HepG2 (cell line): ENCODE results near the gene PDGFD. TPM values are rescaled to one million over a fixed set of nuclear protein-coding genes. Genes with fewer than 3 reads are reported as not detected.

Experiments used
- ATAC-seq: fragments of 200-7000 bp; cut with Tn5 transposase; 3 replicates; pipeline ENCODE4 v1.9.1; 2020; ENCODE audit warnings: mild to moderate bottlenecking, moderate library complexity
- BruUV-seq: library from RNA; stranded (reverse); fragments of 400-500 nt; replicated peaks from 2 replicates; lab custom pipeline; 2021; lab: Mats Ljungman, UMichigan
- CTCF ChIA-PET: fragments of 300-600 bp; formaldehyde crosslinking; extraction: SDS; loops from one replicate; lab custom pipeline; 2021; ENCODE audit warnings: low total read pairs, inconsistent platforms, low intra/inter-chr PET ratio; lab: Yijun Ruan, JAX
- POLR2A ChIA-PET: fragments of 350-600 bp; sonication (Branson Sonifier 250); formaldehyde crosslinking; loops from one replicate; lab custom pipeline; 2020; ENCODE audit warnings: antibody characterized with exemption, inconsistent platforms; lab: Yijun Ruan, JAX
- DNase-seq: peaks from one replicate; pipeline ENCODE4 v3.0.0-alpha.2; 2015; ENCODE audit warnings: low spot score
- FAIRE-seq: peaks from 3 replicates; lab custom pipeline; 2011; peaks lifted over from hg19 to GRCh38; lab: Jason Lieb, UNC
- H2AFZ ChIP-seq: one replicate; pipeline ENCODE4 v1.6.1; 2011; ENCODE audit warnings: low read length, inconsistent platforms
- H3K27ac ChIP-seq: fragments of 300-600 bp; 3 replicates; pipeline ENCODE4 v1.8.0; 2011; ENCODE audit warnings: mixed run types, mild to moderate bottlenecking, mixed read lengths, low read length, inconsistent platforms; ENCODE audit not compliant: insufficient read depth; ENCODE audit errors: extremely low read length
- H3K27me3 ChIP-seq, 2 experiments: fragments of 200-600 bp in 1 of 2; 2 replicates in 1 of 2; 3 replicates in 1 of 2; pipeline versions ENCODE4 v1.6.0 to v1.8.0; 2011; ENCODE audit warnings: low read length in 2 of 2, mild to moderate bottlenecking in 2 of 2, moderate library complexity in 2 of 2, inconsistent platforms in 1 of 2; ENCODE audit not compliant: insufficient read depth in 2 of 2, control insufficient read depth in 1 of 2
- H3K36me3 ChIP-seq, 2 experiments: fragments of 200-600 bp in 1 of 2; replicated peaks in 1 of 2; 2 replicates in 1 of 2; 3 replicates in 1 of 2; pipeline versions ENCODE4 v1.5.1 to v1.8.0; 2011; ENCODE audit warnings: low read length in 2 of 2, inconsistent platforms in 1 of 2; ENCODE audit not compliant: insufficient read depth in 2 of 2, control insufficient read depth in 1 of 2
- H3K4me1 ChIP-seq: 2 replicates; pipeline ENCODE4 v1.5.1; 2012; ENCODE audit warnings: low read length, inconsistent platforms; ENCODE audit not compliant: insufficient read depth
- H3K4me2 ChIP-seq: 2 replicates; pipeline ENCODE4 v1.6.0; 2011; ENCODE audit warnings: low read depth, low read length, inconsistent platforms
- H3K4me3 ChIP-seq, 3 experiments: fragments of 200-600 bp in 1 of 3; sonication (generic), shearing (Covaris generic) in 1 of 3; replicated peaks in 1 of 3; 2 replicates each; pipeline ENCODE4 v1.5.1; 2011 to 2016; ENCODE audit warnings: low read length in 3 of 3, inconsistent platforms in 2 of 3, low read depth in 2 of 3, mild to moderate bottlenecking in 2 of 3, control low read depth in 1 of 3, mixed read lengths in 1 of 3; ENCODE audit not compliant: insufficient read depth in 1 of 3
- H3K79me2 ChIP-seq: one replicate; pipeline ENCODE4 v1.6.1; 2011; ENCODE audit warnings: low read length, inconsistent platforms; ENCODE audit not compliant: insufficient read depth
- H3K9ac ChIP-seq: 2 replicates; pipeline ENCODE4 v1.6.0; 2011; ENCODE audit warnings: mild to moderate bottlenecking, low read depth, low read length, inconsistent platforms; ENCODE audit not compliant: insufficient read depth
- H3K9me3 ChIP-seq: 2 replicates; pipeline ENCODE4 v1.5.1; 2012; ENCODE audit warnings: mild to moderate bottlenecking, low read length
- H4K20me1 ChIP-seq: 2 replicates; pipeline ENCODE4 v1.6.0; 2011; ENCODE audit warnings: inconsistent platforms, mild to moderate bottlenecking, low read length, moderate library complexity; ENCODE audit not compliant: insufficient read depth
- CEBPB ChIP-seq: IDR thresholded peaks from 2 replicates; pipeline ENCODE4 v1.6.1; 2011; ENCODE audit warnings: low read depth, low read length, improper control_type of control experiment, borderline replicate concordance
- CERS6 ChIP-seq: sonication (generic); formaldehyde crosslinking; IDR thresholded peaks from 2 replicates; pipeline ENCODE4 v1.5.0; 2020; ENCODE audit warnings: missing genetic modification reagents
- CREM ChIP-seq, 2 experiments: sonication (generic) in 1 of 2; formaldehyde crosslinking in 1 of 2; IDR thresholded peaks; 2 replicates each; pipeline versions ENCODE4 v1.4.0 to v1.6.1; 2016 to 2020; ENCODE audit warnings: antibody characterized with exemption in 1 of 2, mild to moderate bottlenecking in 1 of 2, missing genetic modification reagents in 1 of 2
- IKZF5 ChIP-seq: IDR thresholded peaks from 2 replicates; pipeline ENCODE4 v1.6.1; 2018; ENCODE audit warnings: missing genetic modification reagents, mild to moderate bottlenecking, missing compliant biosample characterization
- SSRP1 ChIP-seq: IDR thresholded peaks from 2 replicates; pipeline ENCODE4 v1.6.1; 2016; ENCODE audit warnings: control low read depth
- ZNF180 ChIP-seq: sonication (generic); formaldehyde crosslinking; IDR thresholded peaks from 2 replicates; pipeline ENCODE4 v1.4.0; 2020; ENCODE audit warnings: low read depth, missing genetic modification reagents, borderline replicate concordance
- ZNF784 ChIP-seq: sonication (generic); formaldehyde crosslinking; IDR thresholded peaks from 2 replicates; pipeline ENCODE4 v1.5.1; 2020; ENCODE audit warnings: missing genetic modification reagents, mild to moderate bottlenecking, borderline replicate concordance
- WGBS: methylation state at CpG from one replicate; pipeline ENCODE4 v1.1.6; 2017; ENCODE audit warnings: low lambda C conversion rate; 5-methylcytosine and 5-hydroxymethylcytosine counted together
- in situ Hi-C: cut with HindIII; loops from 2 replicates; pipeline ENCODE4 v1.10.0; 2017; ENCODE audit warnings: low pct_unique_long_range_greater_than_20kb; ENCODE audit not compliant: extremely low pct_ligation_motif_present
- intact Hi-C: fragments of 100-400 bp; cut with micrococcal nuclease; formaldehyde crosslinking; loops from one replicate; pipeline ENCODE4 v1.10.0; 2022; ENCODE audit not compliant: unreplicated experiment
- polyA plus RNA-seq, 8 experiments: library from polyadenylated mRNA; depleted of rRNA in 3 of 8; stranded (reverse) in 7 of 8; unstranded in 1 of 8; fragments of >200 nt; fragmentation: Illumina TruSeq in 4 of 8; extraction: Trizol in 4 of 8; gene quantifications; 2 replicates each; pipeline versions ENCODE4 v1.2.1 to v1.2.3, GENCODE V29; 2011 to 2016; ENCODE audit warnings: low read depth in 4 of 8, missing spikeins in 1 of 8, mixed read lengths in 1 of 8; ENCODE audit not compliant: insufficient read depth in 1 of 8
- total RNA-seq, 5 experiments: library from RNA; depleted of rRNA; stranded (reverse); fragments of >200 nt; fragmentation: Illumina TruSeq; extraction: Trizol; gene quantifications; 2 replicates each; pipeline ENCODE4 v1.2.3, GENCODE V29; 2016; ENCODE audit warnings: low read depth in 1 of 5
- TF ChIP-seq, protein P1 (sequence below): sonication (generic); formaldehyde crosslinking; IDR thresholded peaks from 2 replicates; pipeline ENCODE4 v1.8.0; 2023; ENCODE audit warnings: mild to moderate bottlenecking, missing genetic modification reagents
- TF ChIP-seq, protein P2 (sequence below): sonication (generic); IDR thresholded peaks from 2 replicates; pipeline ENCODE4 v1.6.1; 2016; ENCODE audit warnings: low read depth, borderline replicate concordance

The PDGFD gene
- total and polyA plus RNA-seq, 2 of the 13 experiments (the other 11 are each of a cell fraction or from before 2014, with no cell fraction given): 0.09 to 0.29 TPM

DNA sequence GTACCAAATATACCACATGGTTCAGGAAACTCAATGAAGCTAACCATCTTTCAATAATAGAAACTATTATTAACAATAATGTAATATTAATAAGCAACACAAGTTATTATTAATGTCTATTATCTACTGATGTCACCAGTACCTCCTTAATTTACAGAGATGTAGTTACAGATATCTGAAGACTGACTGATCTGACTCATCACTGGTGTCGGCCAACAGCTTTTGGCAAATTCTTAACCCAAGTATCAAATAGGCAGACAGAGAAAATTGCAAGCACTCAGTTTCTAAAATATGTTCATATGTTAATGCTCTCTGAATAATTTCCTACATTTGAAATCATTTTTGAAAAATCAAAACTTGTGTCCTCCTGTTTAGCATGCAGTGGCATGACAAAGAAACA lies 227.9 kb downstream of the PDGFD start (continued):
- TF ChIP-seq CERS6: no peak
- TF ChIP-seq, protein P1, sequence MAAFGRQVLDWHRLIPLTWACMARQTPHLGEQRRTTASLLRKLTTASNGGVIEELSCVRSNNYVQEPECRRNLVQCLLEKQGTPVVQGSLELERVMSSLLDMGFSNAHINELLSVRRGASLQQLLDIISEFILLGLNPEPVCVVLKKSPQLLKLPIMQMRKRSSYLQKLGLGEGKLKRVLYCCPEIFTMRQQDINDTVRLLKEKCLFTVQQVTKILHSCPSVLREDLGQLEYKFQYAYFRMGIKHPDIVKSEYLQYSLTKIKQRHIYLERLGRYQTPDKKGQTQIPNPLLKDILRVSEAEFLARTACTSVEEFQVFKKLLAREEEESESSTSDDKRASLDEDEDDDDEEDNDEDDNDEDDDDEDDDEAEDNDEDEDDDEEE: no peak
- no peak for TF ChIP-seq ZNF784
- TF ChIP-seq, protein P2, sequence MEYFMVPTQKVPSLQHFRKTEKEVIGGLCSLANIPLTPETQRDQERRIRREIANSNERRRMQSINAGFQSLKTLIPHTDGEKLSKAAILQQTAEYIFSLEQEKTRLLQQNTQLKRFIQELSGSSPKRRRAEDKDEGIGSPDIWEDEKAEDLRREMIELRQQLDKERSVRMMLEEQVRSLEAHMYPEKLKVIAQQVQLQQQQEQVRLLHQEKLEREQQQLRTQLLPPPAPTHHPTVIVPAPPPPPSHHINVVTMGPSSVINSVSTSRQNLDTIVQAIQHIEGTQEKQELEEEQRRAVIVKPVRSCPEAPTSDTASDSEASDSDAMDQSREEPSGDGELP: no peak

- no peaks in the 10 kb centered on the region for H3K79me2 ChIP-seq
- no peak overlapping the region for H3K4me3 ChIP-seq
- CTCF ChIA-PET: no interaction called here
- no peak for TF ChIP-seq CREM (IDR thresholded peaks at IDR 0.05)
- no peak for TF ChIP-seq CREM (CRISPR knock-in tag; IDR thresholded peaks at IDR 0.05)
- no peak for TF ChIP-seq IKZF5 (CRISPR knock-in tag)
- no peak for TF ChIP-seq ZNF180 (CRISPR knock-in tag)
- TF ChIP-seq SSRP1: no peak
- no peak for TF ChIP-seq CEBPB
- no peak overlapping the region for H3K27ac ChIP-seq
- BruUV-seq: no TSS peak
- no peak overlapping the region for H3K9ac ChIP-seq
- no peak overlapping the region for H2AFZ ChIP-seq
- peaks cover 39% of the 10 kb centered on the region for H3K9me3 ChIP-seq
- H3K27me3 ChIP-seq: no peaks in the 10 kb centered on the region
- no peaks in the 10 kb centered on the region for H3K36me3 ChIP-seq
- ATAC-seq (no peak), DNase-seq (no peak), FAIRE-seq (no peak)
- WGBS: 2% methylated on average over 2 of the region's 2 CpGs
- no peaks in the 10 kb centered on the region for H4K20me1 ChIP-seq
- H3K4me1 ChIP-seq: no peaks in the 10 kb centered on the region
- POLR2A ChIA-PET: no interaction called here
- no peak overlapping the region for H3K4me2 ChIP-seq
- in situ Hi-C loops (no loop called here), intact Hi-C loops (no loop called here)
Observed at GRCh38 chr11:103935219-103935618, 228.7 kb downstream of the PDGFD start.
